NCI-H2171 treated with DMSO at 0.1 percent for 48 hours (cell line): ENCODE results near the gene ASCL5.

Experiments
- DNase-seq: peaks from one replicate; lab custom pipeline; 2025; lab: John Stamatoyannopoulos, UW

Gene ASCL5

GRCh38 chr1:201153474-201154388 lies 26.7 kb upstream of the ASCL5 start:
- DNase-seq, result no peak

GRCh38 chr1:201149400-201149799 lies 22.4 kb upstream of the ASCL5 start:
- peak; percentile 7 for DNase-seq

GRCh38 chr1:201147396-201148015 lies 20.5 kb upstream of the ASCL5 start:
- no peak for DNase-seq

GRCh38 chr1:201146626-201147390 lies 19.8 kb upstream of the ASCL5 start:
- DNase-seq, result no peak

- no peak for DNase-seq
These were observed 18.8 kb upstream of the ASCL5 start for GRCh38 chr1:201145816-201146215.

GRCh38 chr1:201145132-201145531 lies 18.1 kb upstream of the ASCL5 start:
- DNase-seq, result peak; percentile 59

- DNase-seq, result peak; percentile 60
These were observed 17.7 kb upstream of the ASCL5 start for GRCh38 chr1:201144701-201145100.

- DNase-seq, result no peak
These were observed 17.0 kb upstream of the ASCL5 start for GRCh38 chr1:201143726-201144635.

- DNase-seq, result no peak
These were observed 16.1 kb upstream of the ASCL5 start for GRCh38 chr1:201142849-201143725.

- peak; percentile 24 for DNase-seq
These were observed 15.2 kb upstream of the ASCL5 start for GRCh38 chr1:201142011-201142848.

- DNase-seq, result no peak
These were observed 14.4 kb upstream of the ASCL5 start for GRCh38 chr1:201141418-201141817.

GRCh38 chr1:201140941-201141260 lies 13.9 kb upstream of the ASCL5 start:
- DNase-seq, result no peak

GRCh38 chr1:201140235-201140940 lies 13.4 kb upstream of the ASCL5 start:
- DNase-seq, result no peak

GRCh38 chr1:201139756-201140155 lies 12.8 kb upstream of the ASCL5 start:
- DNase-seq, result no peak

- no peak for DNase-seq
These were observed 12.3 kb upstream of the ASCL5 start for GRCh38 chr1:201139306-201139705.

- DNase-seq, result no peak
These were observed 11.4 kb upstream of the ASCL5 start for GRCh38 chr1:201138311-201138840.

GRCh38 chr1:201137579-201138310 lies 10.8 kb upstream of the ASCL5 start:
- no peak for DNase-seq

- no peak for DNase-seq
These were observed 10.0 kb upstream of the ASCL5 start for GRCh38 chr1:201137024-201137392.
